Measurements from ENCODE around the gene VWF.

- TF ChIP-seq CTCF (IDR thresholded peaks at IDR 0.05) (no peak), EP300 (IDR thresholded peaks at IDR 0.05) (no peak)
Observed at GRCh38 chr12:6032726-6033125, 91.7 kb downstream of the VWF start.
